ENCODE data around the gene CDC14A. TPM values are rescaled to one million over a fixed set of nuclear protein-coding genes. Genes with fewer than 3 reads are reported as not detected.

CDC14A gene
- total RNA-seq, 6 experiments from 2014 or later, result 2.4 to 5.1 (median 3.0) TPM

DNA sequence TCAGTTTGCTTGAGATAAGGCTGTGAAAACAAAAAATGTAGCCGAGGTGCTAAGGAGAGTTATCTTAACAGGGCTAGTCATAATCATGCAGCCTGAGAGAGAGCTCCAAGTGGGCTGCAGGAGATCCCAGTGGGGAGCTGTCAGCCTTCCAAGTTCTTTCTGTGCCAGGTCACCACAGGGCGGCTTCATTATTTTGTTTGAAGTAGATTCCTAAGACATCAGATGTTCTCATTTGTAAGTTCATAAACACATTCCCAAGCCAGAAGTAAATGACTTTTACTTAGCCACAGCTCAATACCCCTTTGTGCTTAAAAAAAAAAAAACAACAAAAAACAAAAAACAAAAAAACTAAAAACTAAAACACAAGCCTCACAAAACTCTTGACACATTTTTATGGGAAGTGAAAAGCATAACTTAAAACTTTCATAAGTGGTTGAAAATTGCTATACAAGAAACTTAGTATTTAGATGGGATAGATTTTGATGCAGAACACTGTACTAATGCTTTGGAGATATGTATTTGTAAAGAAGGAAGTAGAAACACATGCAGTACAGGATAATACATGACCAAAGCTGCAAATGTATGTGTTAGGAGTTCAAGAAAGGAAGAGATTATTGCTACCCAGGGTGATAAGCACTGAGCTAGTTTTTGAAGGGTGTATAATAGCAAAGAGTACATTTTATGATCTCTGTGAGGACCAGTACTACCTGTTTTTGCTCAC, 8.6 kb downstream of the CDC14A start:
- H3K36me3 Mint-ChIP-seq (ENCODE audit: low read depth), result no peaks in the 10 kb centered on the region
- H3K4me3 Mint-ChIP-seq, result no peak overlapping the region
- no peaks in the 10 kb centered on the region for H3K9me3 Mint-ChIP-seq
- H3K27me3 Mint-ChIP-seq (ENCODE audit: insufficient read depth), result no peaks in the 10 kb centered on the region
- DNase-seq, result peak; percentile 12
- no peak for TF ChIP-seq CTCF (IDR thresholded peaks at IDR 0.05)
- H3K4me1 Mint-ChIP-seq (ENCODE audit: low read depth), result peaks cover 14% of the 10 kb centered on the region
- peak overlapping the region; percentile 10; the same call in 1 of the 2 replicates for H3K27ac Mint-ChIP-seq

DNA sequence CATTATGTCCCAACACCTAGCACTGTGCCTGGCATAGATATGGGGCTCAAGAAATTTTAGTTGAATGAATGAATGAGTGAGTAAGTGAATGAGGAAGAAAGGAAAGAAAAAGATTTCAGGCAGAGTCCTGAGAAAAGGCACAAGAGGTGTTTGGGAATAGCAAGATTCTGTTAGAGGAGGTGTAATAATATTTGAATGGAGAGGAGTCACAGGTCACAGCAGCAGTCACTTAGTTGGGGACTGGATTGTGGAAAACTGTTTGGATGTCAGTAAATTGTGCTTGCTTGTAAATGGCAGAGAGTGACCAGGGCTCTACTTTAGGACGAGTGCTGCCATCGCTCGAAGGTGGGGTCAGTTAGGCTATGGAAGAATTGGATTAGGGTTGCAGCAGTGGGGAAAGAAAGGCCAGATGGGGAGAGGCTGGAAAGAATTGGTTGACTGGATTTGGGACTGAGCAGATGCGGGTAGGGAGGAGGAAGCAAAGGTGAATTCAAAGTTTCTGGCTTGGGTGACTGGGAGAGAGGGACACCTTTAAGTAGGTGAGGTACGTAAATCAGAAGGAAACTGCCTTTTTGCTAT, 9.3 kb downstream of the CDC14A start:
- no peak for DNase-seq
- Mint-ChIP-seq H3K4me3 (no peak overlapping the region), H3K36me3 (ENCODE audit: low read depth) (no peaks in the 10 kb centered on the region), H3K27me3 (ENCODE audit: insufficient read depth) (no peaks in the 10 kb centered on the region), H3K27ac (no peak overlapping the region), H3K4me1 (ENCODE audit: low read depth) (peaks cover 14% of the 10 kb centered on the region), H3K9me3 (no peaks in the 10 kb centered on the region)
- TF ChIP-seq CTCF (IDR thresholded peaks at IDR 0.05), result no peak

GRCh38 chr1:100362821-100363466, 10.6 kb downstream of the CDC14A start:
- H3K4me1 Mint-ChIP-seq (ENCODE audit: low read depth), result peaks cover 14% of the 10 kb centered on the region
- no peaks in the 10 kb centered on the region for H3K36me3 Mint-ChIP-seq (ENCODE audit: low read depth)
- no peak for DNase-seq
- no peaks in the 10 kb centered on the region for H3K9me3 Mint-ChIP-seq
- no peak for TF ChIP-seq CTCF (IDR thresholded peaks at IDR 0.05)
- H3K4me3 Mint-ChIP-seq, result no peak overlapping the region
- H3K27ac Mint-ChIP-seq, result no peak overlapping the region
- no peaks in the 10 kb centered on the region for H3K27me3 Mint-ChIP-seq (ENCODE audit: insufficient read depth)

GRCh38 chr1:100363831-100364230, 11.5 kb downstream of the CDC14A start:
- no peak for DNase-seq
- no peaks in the 10 kb centered on the region for H3K27me3 Mint-ChIP-seq (ENCODE audit: insufficient read depth)
- no peak overlapping the region for H3K27ac Mint-ChIP-seq
- no peaks in the 10 kb centered on the region for H3K36me3 Mint-ChIP-seq (ENCODE audit: low read depth)
- no peak for TF ChIP-seq CTCF (IDR thresholded peaks at IDR 0.05)
- H3K4me3 Mint-ChIP-seq, result no peak overlapping the region
- H3K9me3 Mint-ChIP-seq, result no peaks in the 10 kb centered on the region
- peaks cover 14% of the 10 kb centered on the region for H3K4me1 Mint-ChIP-seq (ENCODE audit: low read depth)

GRCh38 chr1:100364697-100365096, 12.4 kb downstream of the CDC14A start:
- H3K4me3 Mint-ChIP-seq, result no peak overlapping the region
- DNase-seq, result no peak
- no peak overlapping the region for H3K27ac Mint-ChIP-seq
- TF ChIP-seq CTCF (IDR thresholded peaks at IDR 0.05), result no peak
- 0 out of 2 replicates have a peak, but pooled peaks cover 1% of the 10 kb centered on the region for H3K27me3 Mint-ChIP-seq (ENCODE audit: insufficient read depth)
- H3K9me3 Mint-ChIP-seq, result no peaks in the 10 kb centered on the region
- H3K4me1 Mint-ChIP-seq (ENCODE audit: low read depth), result peaks cover 18% of the 10 kb centered on the region
- peaks cover 4% of the 10 kb centered on the region; the same call in 1 of the 2 replicates for H3K36me3 Mint-ChIP-seq (ENCODE audit: low read depth)
